Activated CD4-positive, CD25-positive, alpha-beta regulatory T cell treated with anti-CD3 and anti-CD28 coated beads, Interleukin-2, amount 50 U/mL, for 72 hours (primary cell): Measurements from ENCODE around the gene FOXL2.

Experiments
- DNase-seq: peaks from one replicate; pipeline ENCODE4 v3.0.0; 2021

FOXL2 gene

GRCh38 chr3:138946663-138947494, at the start of gene FOXL2, which contains the start of gene FOXL2NB:
Gene FOXL2 (minus strand): TSS chr3:138947137. CDS start chr3:138946722, 415 bp downstream.
Gene FOXL2NB (plus strand): TSS chr3:138947217. CDS start chr3:138947365, 148 bp downstream.
- DNase-seq: no peak

GRCh38 chr3:138995706-138996105, 48.8 kb upstream of the FOXL2 start:
- no peak for DNase-seq

GRCh38 chr3:138987181-138987580, 40.2 kb upstream of the FOXL2 start:
- DNase-seq: no peak

- DNase-seq: no peak
Observed at GRCh38 chr3:138985932-138986331, 39.0 kb upstream of the FOXL2 start.

GRCh38 chr3:138984816-138985215, 37.9 kb upstream of the FOXL2 start:
- DNase-seq: no peak

GRCh38 chr3:138976047-138976446, 29.1 kb upstream of the FOXL2 start:
- DNase-seq: no peak

GRCh38 chr3:138975351-138975750, 28.4 kb upstream of the FOXL2 start:
- no peak for DNase-seq

GRCh38 chr3:138974462-138974861, 27.5 kb upstream of the FOXL2 start:
- no peak for DNase-seq

GRCh38 chr3:138972941-138973340, 26.0 kb upstream of the FOXL2 start:
- no peak for DNase-seq

GRCh38 chr3:138971766-138972320, 24.9 kb upstream of the FOXL2 start:
- no peak for DNase-seq

- DNase-seq: no peak
Observed at GRCh38 chr3:138964923-138965322, 18.0 kb upstream of the FOXL2 start.

GRCh38 chr3:138964264-138964663, 17.3 kb upstream of the FOXL2 start:
- no peak for DNase-seq

- no peak for DNase-seq
Observed at GRCh38 chr3:138962854-138963560, 16.1 kb upstream of the FOXL2 start.

- no peak for DNase-seq
Observed at GRCh38 chr3:138960417-138960852, 13.5 kb upstream of the FOXL2 start.

GRCh38 chr3:138950701-138951100, 3.8 kb upstream of the FOXL2 start:
- no peak for DNase-seq

- no peak for DNase-seq
Observed at GRCh38 chr3:138950006-138950644, 3.2 kb upstream of the FOXL2 start.

GRCh38 chr3:138949445-138950005, 2.6 kb upstream of the FOXL2 start:
- DNase-seq: no peak

- DNase-seq: no peak
Observed at GRCh38 chr3:138949002-138949418, 2.1 kb upstream of the FOXL2 start.

- no peak for DNase-seq
Observed at GRCh38 chr3:138948371-138949001, 1.5 kb upstream of the FOXL2 start.

- no peak for DNase-seq
Observed at GRCh38 chr3:138947495-138948121, 671 bp upstream of the FOXL2 start.

GRCh38 chr3:138945709-138946662, 951 bp downstream of the FOXL2 start:
- DNase-seq: no peak
